ENCODE measurements around the gene BANF1. TPM values are rescaled to one million over a fixed set of nuclear protein-coding genes. Genes with fewer than 3 reads are reported as not detected.

BANF1 gene
- total and polyA plus RNA-seq, 9 of the 15 experiments (the other 6 are each of a cell fraction or from before 2014, with no cell fraction given): 108 to 651 (median 263) TPM

GRCh38 chr11:65988791-65989592 is 13.3 kb upstream of the BANF1 start (continued):
- no peak for TF ChIP-seq ZBTB12 (CRISPR knock-in tag; IDR thresholded peaks at IDR 0.05)
- TF ChIP-seq DNMT1 (IDR thresholded peaks at IDR 0.05): no peak
- TF ChIP-seq FOSL1 (tag; conservative IDR thresholded peaks at IDR 0.05): no peak
- TF ChIP-seq FUS (optimal IDR thresholded peaks at IDR 0.05; ENCODE audit: low read depth, low read length): no peak
- no peak for TF ChIP-seq MED1 (CRISPR knock-in tag; IDR thresholded peaks at IDR 0.05; ENCODE audit: borderline replicate concordance)
- TF ChIP-seq, protein P1, sequence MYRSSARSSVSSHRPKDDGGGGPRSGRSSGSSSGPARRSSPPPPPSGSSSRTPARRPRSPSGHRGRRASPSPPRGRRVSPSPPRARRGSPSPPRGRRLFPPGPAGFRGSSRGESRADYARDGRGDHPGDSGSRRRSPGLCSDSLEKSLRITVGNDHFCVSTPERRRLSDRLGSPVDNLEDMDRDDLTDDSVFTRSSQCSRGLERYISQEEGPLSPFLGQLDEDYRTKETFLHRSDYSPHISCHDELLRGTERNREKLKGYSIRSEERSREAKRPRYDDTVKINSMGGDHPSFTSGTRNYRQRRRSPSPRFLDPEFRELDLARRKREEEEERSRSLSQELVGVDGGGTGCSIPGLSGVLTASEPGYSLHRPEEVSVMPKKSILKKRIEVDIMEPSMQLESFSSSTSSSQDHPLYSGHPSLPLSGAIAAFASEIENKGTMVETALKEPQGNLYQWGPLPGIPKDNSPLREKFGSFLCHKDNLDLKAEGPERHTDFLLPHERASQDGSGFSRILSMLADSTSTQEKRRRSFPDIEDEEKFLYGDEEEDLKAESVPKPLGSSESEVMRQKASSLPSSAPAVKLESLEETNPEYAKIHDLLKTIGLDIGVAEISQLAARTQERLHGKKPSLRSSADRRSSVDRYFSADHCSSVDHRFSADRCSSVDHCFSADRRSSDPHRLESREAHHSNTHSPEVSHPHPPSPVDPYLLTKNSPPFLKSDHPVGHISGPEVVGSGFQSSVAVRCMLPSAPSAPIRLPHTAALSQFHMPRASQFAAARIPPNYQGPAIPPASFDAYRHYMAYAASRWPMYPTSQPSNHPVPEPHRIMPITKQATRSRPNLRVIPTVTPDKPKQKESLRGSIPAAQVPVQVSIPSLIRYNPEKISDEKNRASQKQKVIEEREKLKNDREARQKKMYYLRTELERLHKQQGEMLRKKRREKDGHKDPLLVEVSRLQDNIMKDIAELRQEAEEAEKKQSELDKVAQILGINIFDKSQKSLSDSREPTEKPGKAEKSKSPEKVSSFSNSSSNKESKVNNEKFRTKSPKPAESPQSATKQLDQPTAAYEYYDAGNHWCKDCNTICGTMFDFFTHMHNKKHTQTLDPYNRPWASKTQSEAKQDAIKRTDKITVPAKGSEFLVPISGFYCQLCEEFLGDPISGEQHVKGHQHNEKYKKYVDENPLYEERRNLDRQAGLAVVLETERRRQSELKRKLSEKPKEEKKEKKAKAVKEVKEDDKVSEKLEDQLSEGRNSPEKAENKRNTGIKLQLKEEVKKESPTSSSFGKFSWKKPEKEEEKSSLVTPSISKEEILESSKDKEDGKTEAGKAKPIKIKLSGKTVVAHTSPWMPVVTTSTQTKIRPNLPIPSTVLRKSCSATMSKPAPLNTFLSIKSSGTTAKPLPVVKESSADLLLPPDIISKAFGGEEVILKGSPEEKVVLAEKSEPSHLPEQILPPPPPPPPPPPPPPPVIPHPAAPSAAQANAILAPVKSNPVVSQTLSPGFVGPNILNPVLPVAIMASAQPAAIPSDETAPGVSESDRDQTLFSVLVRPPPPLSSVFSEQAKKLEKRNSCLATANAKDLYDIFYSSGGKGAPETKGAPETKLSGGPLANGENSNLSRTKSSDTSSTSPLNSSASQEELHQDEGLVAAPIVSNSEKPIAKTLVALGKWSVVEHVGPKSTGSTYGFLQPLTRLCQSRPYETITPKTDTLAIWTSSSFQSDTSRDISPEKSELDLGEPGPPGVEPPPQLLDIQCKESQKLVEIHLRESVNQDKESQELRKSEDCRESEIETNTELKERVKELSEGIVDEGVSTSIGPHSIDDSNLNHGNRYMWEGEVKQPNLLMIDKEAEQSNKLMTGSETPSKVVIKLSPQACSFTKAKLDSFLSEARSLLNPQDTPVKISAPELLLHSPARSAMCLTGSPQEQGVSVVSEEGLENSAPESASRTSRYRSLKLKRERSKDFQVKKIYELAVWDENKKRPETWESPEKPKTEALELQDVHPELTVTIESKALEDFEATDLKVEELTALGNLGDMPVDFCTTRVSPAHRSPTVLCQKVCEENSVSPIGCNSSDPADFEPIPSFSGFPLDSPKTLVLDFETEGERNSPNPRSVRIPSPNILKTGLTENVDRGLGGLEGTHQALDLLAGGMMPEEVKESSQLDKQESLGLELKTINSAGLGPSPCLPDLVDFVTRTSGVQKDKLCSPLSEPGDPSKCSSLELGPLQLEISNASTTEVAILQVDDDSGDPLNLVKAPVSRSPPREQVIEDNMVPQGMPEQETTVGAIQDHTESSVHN (IDR thresholded peaks at IDR 0.05; ENCODE audit: borderline replicate concordance in 1 of 2, low read depth in 1 of 2): no peak
- peak; percentile 7; the same call in 1 of the 2 replicates for TF ChIP-seq ZBTB43 (CRISPR knock-in tag; IDR thresholded peaks at IDR 0.05)
- no peak for TF ChIP-seq ZNF431 (CRISPR knock-in tag; IDR thresholded peaks at IDR 0.05)
- TF ChIP-seq, protein P2, sequence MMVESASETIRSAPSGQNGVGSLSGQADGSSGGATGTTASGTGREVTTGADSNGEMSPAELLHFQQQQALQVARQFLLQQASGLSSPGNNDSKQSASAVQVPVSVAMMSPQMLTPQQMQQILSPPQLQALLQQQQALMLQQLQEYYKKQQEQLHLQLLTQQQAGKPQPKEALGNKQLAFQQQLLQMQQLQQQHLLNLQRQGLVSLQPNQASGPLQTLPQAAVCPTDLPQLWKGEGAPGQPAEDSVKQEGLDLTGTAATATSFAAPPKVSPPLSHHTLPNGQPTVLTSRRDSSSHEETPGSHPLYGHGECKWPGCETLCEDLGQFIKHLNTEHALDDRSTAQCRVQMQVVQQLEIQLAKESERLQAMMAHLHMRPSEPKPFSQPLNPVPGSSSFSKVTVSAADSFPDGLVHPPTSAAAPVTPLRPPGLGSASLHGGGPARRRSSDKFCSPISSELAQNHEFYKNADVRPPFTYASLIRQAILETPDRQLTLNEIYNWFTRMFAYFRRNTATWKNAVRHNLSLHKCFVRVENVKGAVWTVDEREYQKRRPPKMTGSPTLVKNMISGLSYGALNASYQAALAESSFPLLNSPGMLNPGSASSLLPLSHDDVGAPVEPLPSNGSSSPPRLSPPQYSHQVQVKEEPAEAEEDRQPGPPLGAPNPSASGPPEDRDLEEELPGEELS (CRISPR knock-in tag; IDR thresholded peaks at IDR 0.05; ENCODE audit: borderline replicate concordance): no peak
- peak; percentile 23; the same call in 1 of the 2 replicates for TF ChIP-seq JUN (IDR thresholded peaks at IDR 0.05; ENCODE audit: borderline replicate concordance, low read depth, low read length)
- TF ChIP-seq JUN (CRISPR knock-in tag; IDR thresholded peaks at IDR 0.05; ENCODE audit: borderline replicate concordance): no peak
- TF ChIP-seq EP300 (IDR thresholded peaks at IDR 0.05; ENCODE audit: low read length): peak; percentile 29; the same call in 1 of the 2 replicates
